ENCODE data around the gene DPP10.
"Not testable (repeated sequence)": the region's sequence is repeated elsewhere in the genome, so short reads cannot be mapped to it uniquely, and the experiment has no call there.

Gene DPP10

DNA sequence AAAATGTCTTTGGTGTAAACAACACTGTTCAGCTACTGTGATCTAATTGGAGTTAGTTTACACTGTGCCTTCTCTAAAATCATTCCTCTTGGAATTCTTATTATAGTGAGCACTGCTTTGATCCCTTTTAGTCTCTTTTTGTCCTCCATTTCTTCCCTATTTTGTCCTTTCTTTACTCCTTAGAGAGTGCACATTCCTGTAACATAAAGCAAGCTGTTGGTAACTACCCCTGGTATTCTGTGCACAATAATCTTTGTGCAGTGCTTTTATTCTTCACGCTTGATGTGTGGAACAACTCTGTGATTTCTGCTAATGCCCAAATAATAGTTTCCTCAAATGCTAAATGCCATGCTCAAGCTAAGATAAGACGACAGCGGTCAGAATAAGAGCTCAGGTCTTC lies 401.5 kb downstream of the DPP10 start:
- no peak for DNase-seq

DNA sequence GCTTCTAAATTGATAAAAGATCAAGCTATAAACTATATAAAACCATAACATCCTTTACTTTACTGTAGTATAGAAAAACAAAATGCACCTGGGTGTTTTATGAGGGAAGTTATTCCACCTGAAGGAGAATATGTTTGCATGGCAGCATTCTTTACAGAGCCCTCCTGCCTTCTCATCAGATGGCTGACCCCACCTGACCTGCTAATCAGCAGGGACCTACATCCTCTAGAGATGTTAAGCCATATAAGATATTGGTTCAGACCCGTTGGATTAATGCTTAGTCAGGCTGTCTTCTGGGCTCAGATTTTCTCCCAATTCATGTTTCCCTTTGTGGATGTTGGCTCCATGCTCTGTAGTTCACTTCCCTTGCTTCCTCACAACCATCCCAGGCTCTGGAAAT lies 414.8 kb downstream of the DPP10 start:
- DNase-seq: no peak

DNA sequence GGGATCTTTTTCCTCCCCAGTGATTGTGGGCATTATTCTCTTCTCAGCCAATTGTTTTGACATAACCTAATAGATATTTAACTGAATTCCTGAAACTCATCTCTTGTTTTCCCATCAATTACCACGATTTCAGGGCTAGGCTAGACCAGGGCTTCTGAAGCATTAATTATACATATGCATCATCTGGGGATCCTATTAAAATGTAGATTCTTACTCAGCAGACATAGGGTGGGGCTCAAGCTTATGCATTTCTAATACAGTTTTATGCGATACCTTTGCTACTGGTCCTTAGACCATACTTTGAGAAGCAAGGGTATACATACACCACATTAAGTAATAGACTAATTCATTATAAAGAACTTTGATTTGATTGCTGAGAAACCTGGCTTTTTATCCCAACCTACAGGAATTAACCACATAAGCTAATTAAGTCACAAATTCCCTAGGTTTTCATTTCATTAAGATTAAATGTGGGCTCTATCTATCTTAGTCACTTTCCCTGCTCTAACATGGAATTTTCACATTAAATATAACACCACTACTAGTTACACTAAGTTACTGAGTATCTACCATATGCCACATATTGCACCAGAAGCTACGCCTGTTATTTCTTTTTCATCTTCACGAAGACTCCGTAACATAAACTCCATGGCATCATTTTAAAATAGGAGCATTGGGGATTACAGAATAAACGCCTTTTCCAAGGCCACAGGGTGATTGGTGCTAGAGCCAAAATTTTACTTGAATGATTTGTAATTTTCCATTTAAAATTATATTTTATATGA lies 417.5 kb downstream of the DPP10 start:
- no peak for DNase-seq

DNA sequence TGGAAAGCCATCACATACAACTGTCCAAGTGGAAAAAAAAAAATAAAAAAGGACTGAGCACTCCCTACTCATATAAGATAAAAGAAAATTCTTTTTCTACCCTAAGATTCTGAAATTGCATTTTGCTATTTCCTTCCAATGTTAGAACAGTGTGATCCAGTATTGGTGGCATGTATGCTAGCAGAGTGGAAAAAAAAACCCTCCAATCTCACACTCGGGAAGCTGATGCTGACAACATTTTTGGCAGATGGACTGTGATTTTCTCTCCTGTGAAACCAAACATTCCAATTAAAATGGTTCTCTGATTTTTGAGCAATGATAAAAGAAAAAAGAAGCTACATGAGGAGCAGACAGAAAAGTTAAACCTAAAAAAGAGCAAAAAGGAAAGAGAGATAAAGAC lies 419.8 kb downstream of the DPP10 start:
- DNase-seq: no peak

DNA sequence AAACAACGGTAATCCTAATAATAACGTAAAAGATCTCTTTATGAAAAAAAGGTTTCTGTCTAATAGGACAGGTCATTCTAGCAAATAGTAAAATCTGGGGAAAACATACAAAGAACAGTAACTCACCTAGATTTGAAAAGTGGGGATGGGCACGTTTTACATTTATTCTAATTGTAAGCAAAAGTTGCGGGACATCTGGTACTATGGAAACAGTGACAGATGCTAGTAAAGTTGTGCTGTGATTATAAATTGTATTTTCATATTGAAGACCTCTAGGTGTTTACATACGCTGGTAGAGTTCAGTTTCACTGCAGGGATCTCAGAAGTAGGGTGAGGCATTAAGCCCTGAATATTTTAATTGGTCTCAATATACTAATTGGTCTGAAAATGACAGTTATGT lies 422.5 kb downstream of the DPP10 start:
- no peak for DNase-seq

DNA sequence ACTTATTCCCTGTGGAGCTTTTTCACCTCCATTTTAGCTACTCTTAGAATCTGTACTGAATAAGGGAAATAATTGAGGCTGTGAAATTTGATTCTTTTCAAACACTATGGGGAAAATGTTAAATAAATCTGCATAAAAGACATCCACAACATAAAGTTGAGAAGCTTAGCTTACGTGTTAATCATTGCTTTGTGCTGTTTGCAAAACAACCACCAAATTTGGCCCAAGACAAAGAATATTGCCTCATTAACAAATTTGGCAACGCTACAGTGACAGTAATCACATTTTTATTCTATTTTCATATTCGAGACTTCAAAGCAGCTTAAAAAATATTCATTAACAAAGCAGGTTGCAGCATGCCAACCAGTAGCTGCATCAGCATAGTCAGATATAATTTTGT lies 437.6 kb downstream of the DPP10 start:
- no peak for DNase-seq

DNA sequence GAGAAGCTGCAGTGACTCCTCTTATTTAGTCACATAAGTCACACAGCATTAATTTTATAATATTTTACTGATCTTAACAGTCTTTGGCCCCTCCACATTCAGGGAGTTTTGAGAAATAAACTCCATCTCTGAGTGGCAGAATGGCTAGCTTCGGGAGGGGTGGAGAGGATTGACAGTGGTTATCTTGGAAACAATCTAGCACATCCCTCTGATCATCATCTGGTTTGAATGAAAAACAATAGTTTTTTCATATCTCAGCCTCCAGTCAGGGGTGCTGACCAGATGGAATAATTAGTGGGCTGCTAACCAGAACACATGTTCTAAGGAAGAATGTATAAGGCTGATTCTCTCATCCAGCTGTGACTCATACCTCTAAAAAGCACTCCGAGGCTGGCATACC lies 477.5 kb downstream of the DPP10 start:
- DNase-seq: no peak

DNA sequence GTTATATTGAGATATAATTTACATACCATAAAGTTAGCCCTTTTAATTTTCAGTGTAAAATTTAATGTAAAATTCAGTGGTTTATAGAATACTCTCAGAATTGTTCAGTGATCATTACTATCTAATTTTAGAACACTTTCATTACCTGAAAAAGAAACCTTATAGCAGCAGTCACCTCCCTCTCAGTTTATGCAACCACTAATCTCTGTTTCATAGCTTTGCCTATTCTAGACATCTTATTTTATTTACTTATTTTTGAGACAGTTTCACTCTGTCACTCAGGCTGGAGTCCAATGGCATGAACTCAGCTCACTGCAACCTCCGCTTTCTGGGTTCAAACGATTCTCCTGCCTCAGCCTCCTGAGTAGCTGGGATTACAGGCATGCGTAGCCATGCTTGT lies 479.6 kb downstream of the DPP10 start:
- no peak for DNase-seq

DNA sequence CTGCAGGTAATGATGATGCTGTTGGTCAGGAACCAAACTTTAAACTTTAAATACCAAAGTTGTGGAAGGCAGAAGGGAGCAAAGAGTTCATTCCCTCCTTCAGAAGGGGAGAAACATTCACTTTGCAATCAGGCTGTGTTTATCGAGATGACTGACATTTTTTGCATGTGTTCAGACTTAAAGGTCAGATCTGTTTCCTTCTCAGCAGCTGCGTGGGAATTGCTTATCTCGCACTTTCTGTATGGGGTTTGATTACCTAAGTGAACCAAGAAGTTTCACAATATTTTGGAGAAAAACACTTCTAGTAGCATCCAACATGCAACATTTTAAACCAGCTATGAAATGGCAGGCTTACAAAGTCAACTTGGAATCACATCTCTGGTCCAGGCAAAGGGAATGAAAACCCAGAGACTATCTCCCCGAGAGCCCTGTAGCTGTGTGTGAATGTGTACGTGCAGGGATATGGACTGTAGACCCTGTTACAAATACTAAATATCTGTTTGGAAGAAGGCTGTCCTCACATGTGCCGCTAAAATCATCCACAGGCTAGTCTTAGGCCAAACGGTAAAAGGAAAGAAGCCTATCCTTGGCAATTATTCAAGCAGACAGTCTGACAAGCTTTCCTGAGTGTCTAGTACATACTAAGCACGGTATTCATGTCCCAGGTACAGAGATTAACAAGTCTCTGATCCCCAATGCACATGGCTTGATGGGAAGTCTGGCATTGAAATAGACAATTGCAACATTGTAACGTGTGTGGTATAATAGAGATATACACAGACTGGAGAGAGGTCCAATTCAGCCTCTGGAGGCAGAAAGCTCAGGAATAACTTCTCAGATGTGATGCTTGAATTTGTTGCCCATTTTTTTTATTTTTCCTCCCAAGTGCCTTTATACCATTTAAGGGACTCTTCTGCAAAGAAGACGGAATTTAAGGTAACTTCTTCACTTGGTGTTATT lies 483.1 kb downstream of the DPP10 start:
- DNase-seq: no peak

DNA sequence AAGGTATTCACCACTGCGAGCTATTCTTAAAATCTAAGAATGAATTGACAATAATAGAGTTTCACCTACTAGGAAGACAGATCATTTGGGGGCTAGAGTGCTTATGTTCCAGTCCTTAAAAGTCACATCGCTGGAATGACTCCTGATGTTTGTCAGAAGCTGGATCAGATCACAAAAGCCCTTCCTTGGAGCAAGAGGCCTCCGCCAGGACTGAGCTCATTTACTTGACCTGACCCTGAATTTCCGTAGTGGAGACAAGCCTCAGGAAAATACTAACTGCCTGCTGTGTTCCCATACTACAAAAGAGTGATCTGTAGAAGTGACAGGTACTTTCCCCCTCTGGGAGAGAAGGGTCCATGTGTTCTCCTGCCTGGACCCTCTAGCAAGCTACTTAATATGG lies 483.9 kb downstream of the DPP10 start:
- DNase-seq: no peak

DNA sequence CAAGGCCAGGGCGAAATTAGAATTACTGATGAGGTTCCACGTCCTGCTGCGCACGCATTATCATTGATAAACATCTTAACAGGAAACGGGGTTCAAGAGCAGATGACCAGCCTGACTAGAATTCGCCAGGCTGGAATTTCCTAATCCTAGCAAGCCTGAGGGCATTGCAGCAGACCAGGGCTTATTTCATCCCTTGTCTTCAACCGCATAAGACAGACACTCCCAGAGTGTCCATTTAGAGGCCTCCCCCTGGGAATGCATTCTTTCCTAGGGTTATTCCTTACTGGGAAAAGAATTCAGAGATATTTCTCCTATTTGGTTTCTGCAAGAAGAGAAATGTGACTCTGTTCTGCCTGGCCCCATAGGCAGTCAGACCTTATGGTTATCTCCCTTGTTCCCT lies 486.8 kb downstream of the DPP10 start:
- no peak for DNase-seq

DNA sequence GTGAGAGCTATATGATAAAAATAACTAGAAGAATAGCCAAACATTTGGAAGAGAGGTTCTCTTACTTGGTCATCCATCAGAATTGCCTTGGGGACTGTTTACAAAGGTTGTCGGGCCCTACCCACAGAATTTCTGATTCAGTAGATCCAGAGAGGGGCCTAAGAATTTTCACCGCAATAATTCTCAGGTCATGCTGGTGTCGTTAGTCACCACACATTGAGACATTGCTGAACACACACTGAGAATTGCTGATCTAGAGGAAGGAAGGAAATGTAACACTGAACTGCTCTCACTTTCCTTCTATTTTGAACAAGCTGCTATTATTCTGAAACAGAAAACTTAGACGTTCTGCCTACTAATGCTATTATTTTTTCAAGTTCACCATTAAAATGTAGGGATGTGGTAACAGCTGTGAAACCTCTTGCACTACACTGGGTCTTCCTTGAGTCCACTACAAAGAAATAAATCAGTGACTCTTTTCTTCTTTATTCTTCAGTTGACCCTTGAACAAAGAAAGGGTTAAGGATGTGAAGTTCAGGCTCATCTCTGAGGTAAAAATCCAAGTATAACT lies 491.3 kb downstream of the DPP10 start:
- DNase-seq: no peak

DNA sequence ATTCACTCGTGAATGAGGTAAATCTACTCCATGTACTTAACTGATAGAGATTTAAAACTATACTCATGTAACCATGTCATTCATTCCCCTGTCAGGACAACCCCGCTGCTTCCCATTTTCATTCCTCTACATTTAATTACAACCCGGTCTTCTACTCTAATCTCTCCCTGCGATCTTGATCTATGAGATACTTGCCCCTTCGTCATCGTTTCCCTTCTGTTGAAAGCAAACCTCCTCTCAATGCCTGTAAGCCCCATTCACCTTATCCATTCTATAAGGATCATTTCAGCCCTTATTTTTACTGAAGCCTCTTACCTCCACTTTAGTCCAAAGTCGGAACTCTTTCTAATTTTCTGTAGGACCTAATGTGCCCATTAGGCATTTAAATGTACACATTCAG lies 492.6 kb downstream of the DPP10 start:
- DNase-seq: no peak

DNA sequence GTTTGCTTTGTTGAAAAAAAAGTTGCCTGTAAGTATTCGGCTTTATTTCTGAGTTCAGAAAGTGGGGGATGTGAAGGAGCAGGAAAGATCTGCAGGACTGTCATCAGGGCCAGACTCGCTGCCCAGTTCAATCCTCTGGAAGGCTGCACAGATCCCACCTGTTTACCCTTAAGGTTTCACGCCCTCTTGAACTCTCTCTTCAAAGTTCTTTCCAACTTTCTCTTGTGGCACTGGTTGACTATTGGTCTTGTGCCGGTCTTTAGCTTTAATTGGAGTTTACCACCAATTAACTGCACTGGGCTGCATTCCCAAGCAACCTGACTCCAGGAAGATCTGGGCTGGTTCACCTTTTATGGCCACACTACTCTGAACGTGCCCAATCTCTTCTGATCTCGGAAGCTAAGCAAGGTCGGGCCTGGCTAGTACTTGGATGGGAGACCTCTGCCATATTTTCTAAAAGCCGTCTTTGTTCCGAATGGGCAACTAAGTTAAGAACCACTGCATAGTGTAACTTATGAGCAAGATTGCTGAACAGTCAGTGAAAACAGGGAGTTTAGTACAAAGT lies 495.0 kb downstream of the DPP10 start:
- DNase-seq: no peak

DNA sequence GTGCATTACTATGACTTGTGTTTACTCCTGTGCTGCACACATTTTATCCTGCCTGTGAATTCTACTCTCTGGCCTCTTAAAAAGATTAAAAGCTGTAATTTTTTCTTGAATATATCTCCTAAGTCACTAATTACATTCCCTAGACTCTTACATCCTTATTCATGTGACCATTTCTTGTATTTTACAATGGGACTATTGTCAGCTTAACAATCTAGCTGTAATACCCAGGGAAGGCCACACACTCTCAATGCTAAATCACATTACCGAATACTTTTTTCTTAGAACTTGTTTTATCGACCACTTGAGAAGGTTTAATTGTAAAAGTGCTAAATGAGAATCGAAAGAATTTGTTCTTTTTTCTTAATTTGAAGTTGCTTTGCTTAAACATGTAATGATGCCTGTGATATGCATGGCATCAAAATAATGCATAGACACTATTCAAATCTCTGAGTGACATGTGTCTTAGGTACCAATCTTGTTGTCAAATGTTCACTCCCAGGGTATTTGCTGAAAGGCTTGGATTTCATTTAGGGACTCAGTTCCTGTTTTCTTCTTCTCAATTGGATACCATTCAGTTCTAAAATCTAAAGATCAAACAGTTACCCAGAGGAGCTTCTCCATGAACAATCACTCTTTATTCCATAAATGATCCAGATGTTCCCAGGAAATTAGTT lies 498.5 kb downstream of the DPP10 start:
- DNase-seq: no peak

DNA sequence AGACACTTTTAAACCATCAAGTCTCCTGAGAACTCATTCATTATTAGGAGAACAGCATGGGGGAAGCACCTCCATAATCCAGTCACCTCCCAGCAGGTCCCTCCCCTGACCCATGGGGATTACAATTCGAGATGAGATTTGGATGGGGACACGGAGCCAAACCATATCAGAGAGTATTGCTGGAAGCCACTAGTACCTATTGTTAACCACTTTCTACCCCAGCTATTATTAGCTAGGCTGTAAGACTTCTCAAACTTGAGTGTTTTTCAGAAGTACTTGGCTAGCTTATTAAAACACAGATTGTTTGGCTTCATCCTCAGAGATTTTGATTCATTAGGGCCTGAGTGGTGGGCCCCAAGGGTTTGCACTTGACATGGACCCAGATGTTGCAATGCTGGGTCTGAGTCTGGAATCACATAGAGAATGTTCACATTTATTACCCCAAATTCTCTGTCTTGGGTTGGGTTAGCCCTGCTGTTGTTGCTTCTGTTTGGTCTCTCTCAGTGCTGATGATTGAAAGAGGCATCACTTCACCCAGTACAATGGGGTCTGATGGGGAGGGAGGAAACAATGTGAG lies 506.9 kb downstream of the DPP10 start:
- DNase-seq: no peak

DNA sequence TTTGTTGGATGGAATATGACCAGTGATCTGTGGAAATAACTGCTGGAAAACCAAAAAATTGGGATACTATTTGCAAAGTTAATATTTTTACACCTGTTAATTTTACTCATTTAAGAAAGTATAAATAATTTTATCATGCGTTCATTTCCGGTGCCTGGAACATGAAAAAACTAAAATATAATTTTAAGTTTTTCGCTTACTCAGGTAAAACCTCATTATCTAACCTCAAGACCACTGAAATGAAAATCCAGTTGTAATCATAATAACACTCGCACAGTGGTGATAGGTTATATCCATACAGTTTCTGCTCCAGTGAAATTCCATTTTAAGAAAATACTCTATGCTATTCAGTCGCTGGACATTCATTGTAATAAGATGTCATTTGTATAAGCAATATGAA lies 517.9 kb downstream of the DPP10 start:
- DNase-seq: no peak

DNA sequence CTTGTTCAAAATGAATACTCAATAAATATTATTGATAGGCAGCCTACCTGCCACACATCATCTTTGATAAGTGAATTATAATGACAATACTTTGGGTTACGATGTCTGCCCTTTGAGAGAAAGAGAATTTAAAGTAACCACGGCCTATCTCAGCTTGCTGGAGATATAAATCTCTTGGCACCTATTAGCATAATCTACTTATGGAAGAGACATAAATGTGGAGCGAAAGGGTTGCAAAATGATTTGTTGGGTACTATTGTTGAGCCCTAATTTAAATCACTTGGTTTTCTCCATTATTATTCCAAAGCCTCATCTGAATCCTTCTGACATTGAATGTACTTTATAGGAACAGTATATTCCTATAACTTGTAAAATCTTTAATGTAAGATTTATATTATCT lies 520.1 kb downstream of the DPP10 start:
- no peak for DNase-seq

DNA sequence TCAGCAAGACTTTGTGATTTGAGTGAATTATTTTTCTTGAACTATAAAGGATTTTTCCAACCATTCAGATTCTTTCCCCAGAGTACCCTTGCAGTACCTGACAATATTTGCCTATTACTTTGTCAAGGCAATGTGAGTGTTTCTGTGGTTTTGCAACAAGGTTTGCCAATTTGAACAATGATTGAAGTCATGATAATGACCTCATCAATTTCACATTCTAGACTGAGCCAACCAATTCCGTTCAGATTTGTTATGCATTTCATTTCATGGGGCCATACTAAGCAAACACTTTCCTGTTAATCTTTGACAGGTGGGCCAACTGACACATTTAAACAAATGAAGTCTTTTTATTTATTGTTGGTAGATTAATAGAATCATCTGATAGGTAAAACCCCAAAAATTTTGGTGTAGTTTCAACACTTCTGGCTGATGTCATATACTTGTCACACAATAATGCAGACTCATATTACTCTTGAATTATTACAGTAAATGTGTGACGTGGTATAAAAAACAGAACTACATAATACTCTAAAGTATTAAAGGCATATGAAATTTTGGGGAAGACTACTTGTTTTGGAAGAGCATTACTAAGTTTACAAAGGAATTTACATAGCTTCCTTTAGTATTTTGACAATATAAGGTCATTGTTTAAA lies 526.4 kb downstream of the DPP10 start:
- DNase-seq: no peak

DNA sequence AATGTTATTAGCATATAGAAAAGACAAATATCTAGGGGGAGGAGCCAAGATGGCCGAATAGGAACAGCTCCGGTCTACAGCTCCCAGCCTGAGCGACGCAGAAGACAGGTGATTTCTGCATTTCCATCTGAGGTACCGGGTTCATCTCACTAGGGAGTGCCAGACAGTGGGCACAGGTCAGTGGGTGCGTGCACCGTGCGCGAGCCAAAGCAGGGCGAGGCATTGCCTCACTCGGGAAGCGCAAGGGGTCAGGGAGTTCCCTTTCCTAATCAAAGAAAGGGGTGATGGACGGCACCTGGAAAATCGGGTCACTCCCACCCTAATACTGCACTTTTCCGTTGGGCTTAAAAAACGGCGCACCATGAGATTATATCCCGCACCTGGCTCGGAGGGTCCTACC lies 561.9 kb downstream of the DPP10 start:
- DNase-seq: not testable (repeated sequence)

DNA sequence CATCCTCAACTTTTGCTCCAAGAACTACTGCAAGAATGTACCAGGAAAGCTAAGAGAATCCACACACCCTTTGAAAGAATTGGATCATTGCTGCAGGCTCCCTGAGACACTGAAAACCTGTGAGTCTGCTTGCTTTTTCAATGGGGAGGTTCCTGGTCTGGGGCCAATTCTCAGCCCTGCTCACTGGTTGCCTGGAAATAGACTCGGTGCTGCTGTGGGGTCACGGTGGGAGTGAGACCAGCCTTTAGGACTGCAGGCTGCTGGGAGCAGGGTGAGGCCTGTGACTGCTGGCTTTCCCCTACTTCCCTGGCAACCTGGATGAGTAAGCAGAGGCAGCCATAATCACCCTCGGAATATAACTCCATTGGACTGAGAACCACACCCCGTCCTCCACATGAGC lies 569.3 kb downstream of the DPP10 start:
- no peak for DNase-seq

DNA sequence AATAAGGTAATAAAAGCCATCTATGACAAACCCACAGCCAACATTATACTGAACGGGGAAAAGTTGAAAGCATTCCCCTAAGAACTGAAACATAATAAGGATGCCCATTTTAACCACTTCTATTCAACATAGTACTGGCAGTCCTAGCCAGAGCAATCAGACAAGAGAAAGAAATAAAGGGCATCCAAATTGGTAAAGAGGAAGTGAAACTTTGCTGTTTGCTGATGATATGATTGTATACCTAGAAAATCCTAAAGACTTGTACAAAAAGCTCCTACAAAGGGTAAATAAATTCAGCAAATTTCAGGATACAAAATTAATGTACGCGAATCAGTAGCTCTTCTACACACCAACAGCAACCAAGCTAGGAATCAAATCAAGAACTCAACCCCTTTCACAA lies 579.6 kb downstream of the DPP10 start:
- not testable (repeated sequence) for DNase-seq
